PC-9 (cell line): ENCODE data around the gene FGF10. TPM values are rescaled to one million over a fixed set of nuclear protein-coding genes. Genes with fewer than 3 reads are reported as not detected.

ENCODE experiments used
- BruUV-seq: library from RNA; stranded (reverse); fragments of 400-500 nt; replicated peaks from 2 replicates; lab custom pipeline; 2021; lab: Mats Ljungman, UMichigan
- CTCF ChIA-PET: fragments of 300-600 bp; sonication (Branson Sonifier 250); formaldehyde crosslinking; loops from one replicate; lab custom pipeline; 2022; ENCODE audit warnings: antibody characterized with exemption; lab: Charles Lee
- POLR2A ChIA-PET: fragments of 300-600 bp; sonication (Branson Sonifier 250); formaldehyde crosslinking; loops from one replicate; lab custom pipeline; 2022; ENCODE audit warnings: antibody characterized with exemption; ENCODE audit not compliant: unreplicated experiment; lab: Charles Lee
- DNase-seq, 2 experiments: peaks; one replicate each; pipeline versions ENCODE4 v3.0.0 to v3.0.0-alpha.2; 2015 to 2022; ENCODE audit warnings: mixed read lengths in 1 of 2
- H2AFZ ChIP-seq: fragments of 200-600 bp; sonication (generic); 2 replicates; pipeline ENCODE4 v1.8.1; 2017; ENCODE audit warnings: antibody characterized with exemption
- H3F3A ChIP-seq: fragments of 200-600 bp; sonication (generic); 2 replicates; pipeline ENCODE4 v1.8.1; 2017; ENCODE audit warnings: antibody characterized with exemption, mild to moderate bottlenecking, low read depth; ENCODE audit not compliant: insufficient read depth
- H3K27ac ChIP-seq: fragments of 200-600 bp; sonication (generic); 2 replicates; pipeline ENCODE4 v1.6.1; 2016; ENCODE audit warnings: mixed run types
- H3K27me3 ChIP-seq: fragments of 200-600 bp; sonication (generic); 2 replicates; pipeline ENCODE4 v1.6.1; 2016; ENCODE audit warnings: low read depth, mixed run types; ENCODE audit not compliant: insufficient read depth
- H3K36me3 ChIP-seq: fragments of 200-600 bp; sonication (generic); 2 replicates; pipeline ENCODE4 v1.6.1; 2016; ENCODE audit warnings: low read depth, mixed run types
- H3K4me1 ChIP-seq: fragments of 200-600 bp; sonication (generic); replicated peaks from 2 replicates; pipeline ENCODE4 v1.6.1; 2016; ENCODE audit warnings: mixed run types; ENCODE audit not compliant: insufficient read depth
- H3K4me2 ChIP-seq: fragments of 200-600 bp; sonication (generic); 2 replicates; pipeline ENCODE4 v1.6.1; 2017; ENCODE audit warnings: mixed run types
- H3K4me3 ChIP-seq: fragments of 200-600 bp; sonication (generic); 2 replicates; pipeline ENCODE4 v1.6.1; 2016; ENCODE audit warnings: mixed run types
- H3K79me2 ChIP-seq: fragments of 200-600 bp; sonication (generic); 2 replicates; pipeline ENCODE4 v1.6.1; 2017; ENCODE audit warnings: low read depth, mixed run types
- H3K9me2 ChIP-seq: fragments of 200-600 bp; sonication (generic); 2 replicates; pipeline ENCODE4 v1.8.1; 2017; ENCODE audit warnings: mild to moderate bottlenecking; ENCODE audit not compliant: insufficient read depth
- H3K9me3 ChIP-seq: fragments of 200-600 bp; sonication (generic); 2 replicates; pipeline ENCODE4 v1.8.1; 2016; ENCODE audit warnings: low read depth; ENCODE audit not compliant: insufficient read depth
- H4K20me1 ChIP-seq: fragments of 200-600 bp; sonication (generic); 2 replicates; pipeline ENCODE4 v1.8.1; 2017; ENCODE audit not compliant: insufficient read depth
- EZH2 ChIP-seq: fragments of 200-600 bp; sonication (generic); IDR thresholded peaks from 2 replicates; pipeline ENCODE4 v1.8.0; 2017; ENCODE audit warnings: antibody characterized with exemption, low read depth
- intact Hi-C: fragments of 100-400 bp; cut with micrococcal nuclease; formaldehyde crosslinking; loops from one replicate; pipeline ENCODE4 v1.10.0; 2022; ENCODE audit not compliant: unreplicated experiment
- total RNA-seq: library from RNA; stranded (reverse); gene quantifications from 2 replicates; pipeline ENCODE4 v1.2.3, GENCODE V29; 2021
- TF ChIP-seq, protein P1 (sequence below): fragments of 200-600 bp; sonication (generic); conservative IDR thresholded peaks from 2 replicates; pipeline ENCODE4 v1.6.1; 2017; ENCODE audit warnings: mixed run types, antibody characterized with exemption, mild to moderate bottlenecking, moderate library complexity

Gene FGF10
- total RNA-seq, 1 experiment from 2014 or later, result not detected

DNA sequence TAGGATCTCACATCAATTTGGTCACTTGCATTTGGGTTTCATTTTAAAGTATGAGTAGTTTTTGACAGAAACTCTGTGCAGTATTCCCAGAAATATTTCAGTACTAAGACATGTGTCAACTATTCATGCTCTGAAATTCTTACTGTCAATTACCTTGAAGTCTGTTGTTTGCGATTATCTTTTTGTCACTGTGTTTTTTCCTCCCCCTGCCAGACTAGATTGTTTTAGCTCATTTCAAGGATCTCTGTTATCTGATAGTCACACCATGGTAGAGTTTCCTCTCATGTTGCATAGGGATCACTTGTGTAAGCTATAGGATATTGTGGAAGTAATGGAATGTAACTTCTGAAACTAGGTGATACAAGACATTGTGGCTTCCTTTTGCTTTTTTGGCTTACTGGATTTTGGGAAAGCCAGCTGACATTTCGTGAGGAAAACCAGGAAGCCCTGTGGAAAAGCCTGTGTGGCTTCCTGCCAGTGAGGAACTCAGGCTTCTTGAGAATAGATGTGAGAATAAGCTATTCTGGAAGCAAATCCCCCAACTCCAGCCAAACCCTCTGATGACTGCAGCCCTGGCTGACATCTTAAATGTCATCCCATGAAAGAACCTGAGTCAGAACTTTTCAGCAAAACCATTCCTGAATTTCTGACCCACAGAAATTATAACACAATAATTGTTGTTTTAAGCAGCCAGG, 122.2 kb downstream of the FGF10 start:
- intact Hi-C loops, result no loop called here

DNA sequence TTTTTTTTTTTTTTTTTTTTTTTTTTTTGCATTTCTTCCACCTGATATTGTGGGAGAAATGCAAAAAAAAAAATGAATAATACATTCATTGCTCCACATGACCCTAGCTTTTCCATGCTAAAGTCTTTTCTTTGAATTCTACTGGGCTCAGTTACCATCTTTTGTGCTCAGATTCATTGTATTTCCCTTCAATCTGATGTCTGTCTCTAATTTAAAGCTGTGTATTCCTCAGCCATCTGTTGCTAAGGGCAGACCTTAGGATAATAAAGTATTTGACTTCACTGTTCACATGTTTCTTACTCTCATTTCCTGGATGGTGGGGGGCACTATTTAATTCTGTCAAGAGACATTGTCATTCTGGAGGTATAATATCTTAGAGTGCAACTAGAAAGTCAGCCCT, 123.5 kb downstream of the FGF10 start:
- no peak overlapping the region for H3K4me3 ChIP-seq
- BruUV-seq, result no TSS peak
- no peaks in the 10 kb centered on the region for H3F3A ChIP-seq
- intact Hi-C loops, result no loop called here
- no peak overlapping the region for H3K4me2 ChIP-seq
- no peaks in the 10 kb centered on the region for H3K27me3 ChIP-seq
- H3K36me3 ChIP-seq, result no peaks in the 10 kb centered on the region
- H3K27ac ChIP-seq, result no peak overlapping the region
- DNase-seq, result no peak
- POLR2A ChIA-PET, result no interaction called here
- no peaks in the 10 kb centered on the region for H3K79me2 ChIP-seq
- no peaks in the 10 kb centered on the region for H4K20me1 ChIP-seq
- no peak overlapping the region for H2AFZ ChIP-seq
- CTCF ChIA-PET, result no interaction called here
- TF ChIP-seq EZH2, result no peak
- TF ChIP-seq, protein P1, sequence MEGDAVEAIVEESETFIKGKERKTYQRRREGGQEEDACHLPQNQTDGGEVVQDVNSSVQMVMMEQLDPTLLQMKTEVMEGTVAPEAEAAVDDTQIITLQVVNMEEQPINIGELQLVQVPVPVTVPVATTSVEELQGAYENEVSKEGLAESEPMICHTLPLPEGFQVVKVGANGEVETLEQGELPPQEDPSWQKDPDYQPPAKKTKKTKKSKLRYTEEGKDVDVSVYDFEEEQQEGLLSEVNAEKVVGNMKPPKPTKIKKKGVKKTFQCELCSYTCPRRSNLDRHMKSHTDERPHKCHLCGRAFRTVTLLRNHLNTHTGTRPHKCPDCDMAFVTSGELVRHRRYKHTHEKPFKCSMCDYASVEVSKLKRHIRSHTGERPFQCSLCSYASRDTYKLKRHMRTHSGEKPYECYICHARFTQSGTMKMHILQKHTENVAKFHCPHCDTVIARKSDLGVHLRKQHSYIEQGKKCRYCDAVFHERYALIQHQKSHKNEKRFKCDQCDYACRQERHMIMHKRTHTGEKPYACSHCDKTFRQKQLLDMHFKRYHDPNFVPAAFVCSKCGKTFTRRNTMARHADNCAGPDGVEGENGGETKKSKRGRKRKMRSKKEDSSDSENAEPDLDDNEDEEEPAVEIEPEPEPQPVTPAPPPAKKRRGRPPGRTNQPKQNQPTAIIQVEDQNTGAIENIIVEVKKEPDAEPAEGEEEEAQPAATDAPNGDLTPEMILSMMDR, result no peak
- no peaks in the 10 kb centered on the region for H3K9me2 ChIP-seq
- no peaks in the 10 kb centered on the region for H3K9me3 ChIP-seq
- no peaks in the 10 kb centered on the region for H3K4me1 ChIP-seq

More for the DNA sequence above, 122.2 kb downstream of the FGF10 start:
- H3K36me3 ChIP-seq, result no peaks in the 10 kb centered on the region
- H3K4me3 ChIP-seq, result no peak overlapping the region
- no peaks in the 10 kb centered on the region for H3K27me3 ChIP-seq
- POLR2A ChIA-PET, result no interaction called here
- no peak overlapping the region for H3K27ac ChIP-seq
- no peaks in the 10 kb centered on the region for H4K20me1 ChIP-seq
- no TSS peak for BruUV-seq
- no peak overlapping the region for H3K4me2 ChIP-seq
- no peak for DNase-seq
- H3K4me1 ChIP-seq, result no peaks in the 10 kb centered on the region
- TF ChIP-seq, protein P1, result no peak
- no peak for TF ChIP-seq EZH2
- CTCF ChIA-PET, result no interaction called here
- H3K79me2 ChIP-seq, result no peaks in the 10 kb centered on the region
- no peaks in the 10 kb centered on the region for H3K9me2 ChIP-seq
- no peak overlapping the region for H2AFZ ChIP-seq
- H3F3A ChIP-seq, result no peaks in the 10 kb centered on the region
- H3K9me3 ChIP-seq, result no peaks in the 10 kb centered on the region

DNA sequence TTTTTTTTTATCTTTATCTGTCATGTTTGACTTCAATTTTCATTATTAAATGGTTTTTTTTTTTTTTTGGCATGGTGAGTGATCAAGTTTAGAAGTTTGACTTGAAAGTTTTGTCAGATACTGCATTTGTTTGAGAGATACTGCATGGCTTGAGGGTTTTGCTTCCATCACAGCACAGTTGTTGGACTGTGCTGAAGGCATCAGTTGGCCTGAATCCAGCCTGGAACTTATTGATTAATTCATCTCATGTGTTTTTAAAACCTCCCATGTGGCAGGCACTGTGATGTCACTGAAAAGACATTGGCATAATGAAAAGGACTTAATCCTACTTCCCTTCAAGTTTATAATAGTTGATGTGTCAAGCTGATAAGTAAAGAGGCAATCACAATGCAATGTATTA, 128.4 kb downstream of the FGF10 start:
- POLR2A ChIA-PET, result no interaction called here

More for the DNA sequence above, 128.4 kb downstream of the FGF10 start:
- Histone ChIP-seq H3K79me2 (no peaks in the 10 kb centered on the region), H3K4me1 (no peaks in the 10 kb centered on the region), H3K4me3 (no peak overlapping the region), H3K4me2 (no peak overlapping the region), H3K36me3 (no peaks in the 10 kb centered on the region), H3K9me2 (no peaks in the 10 kb centered on the region), H3K9me3 (no peaks in the 10 kb centered on the region), H3K27me3 (no peaks in the 10 kb centered on the region), H2AFZ (no peak overlapping the region), H3F3A (no peaks in the 10 kb centered on the region), H3K27ac (no peak overlapping the region), H4K20me1 (no peaks in the 10 kb centered on the region)
- CTCF ChIA-PET, result no interaction called here
- intact Hi-C loops, result no loop called here
- TF ChIP-seq, protein P1, result no peak
- no peak for TF ChIP-seq EZH2
- BruUV-seq, result no TSS peak
- no peak for DNase-seq
